DOHH2 (cell line): ENCODE measurements around the gene ABTB2.

Experiments used
- H3F3A ChIP-seq: fragments of 200-600 bp; sonication (generic), shearing (Covaris generic); 2 replicates; pipeline ENCODE4 v1.6.0; 2016; ENCODE audit warnings: antibody characterized with exemption, mild to moderate bottlenecking; ENCODE audit not compliant: control insufficient read depth, insufficient read depth
- H3K27ac ChIP-seq: fragments of 200-600 bp; sonication (generic); 2 replicates; pipeline ENCODE4 v1.5.1; 2014; ENCODE audit warnings: low read depth, mild to moderate bottlenecking, low read length, moderate library complexity
- H3K27me3 ChIP-seq: fragments of 200-600 bp; sonication (generic); 2 replicates; pipeline ENCODE4 v1.6.1; 2014; ENCODE audit warnings: mild to moderate bottlenecking, low read length, mixed read lengths; ENCODE audit not compliant: control insufficient read depth
- H3K36me3 ChIP-seq: fragments of 200-600 bp; sonication (generic); 2 replicates; pipeline ENCODE4 v1.6.1; 2014; ENCODE audit warnings: mild to moderate bottlenecking, low read length, moderate library complexity, mixed read lengths; ENCODE audit not compliant: control insufficient read depth
- H3K4me1 ChIP-seq: fragments of 200-600 bp; sonication (generic); 2 replicates; pipeline ENCODE4 v1.6.1; 2014; ENCODE audit warnings: mild to moderate bottlenecking, low read length, mixed read lengths; ENCODE audit not compliant: control insufficient read depth
- H3K4me2 ChIP-seq: fragments of 200-600 bp; sonication (generic); 2 replicates; pipeline ENCODE4 v1.6.0; 2014; ENCODE audit warnings: mild to moderate bottlenecking, low read length, moderate library complexity
- H3K4me3 ChIP-seq: fragments of 200-600 bp; sonication (generic); 2 replicates; pipeline ENCODE4 v1.5.1; 2014; ENCODE audit warnings: mild to moderate bottlenecking, low read length, mixed read lengths
- H3K79me2 ChIP-seq: fragments of 200-600 bp; sonication (generic); 2 replicates; pipeline ENCODE4 v1.6.1; 2014; ENCODE audit warnings: mild to moderate bottlenecking, low read length, mixed read lengths; ENCODE audit not compliant: control insufficient read depth
- H3K9me2 ChIP-seq: fragments of 200-600 bp; sonication (generic); replicated peaks from 2 replicates; pipeline ENCODE4 v1.6.1; 2014; ENCODE audit warnings: mild to moderate bottlenecking, low read length, mixed read lengths; ENCODE audit not compliant: control insufficient read depth
- H3K9me3 ChIP-seq: fragments of 200-600 bp; sonication (generic); 2 replicates; pipeline ENCODE4 v1.6.1; 2014; ENCODE audit warnings: antibody characterized with exemption, low read length, mixed read lengths; ENCODE audit not compliant: control insufficient read depth, insufficient read depth
- H4K20me1 ChIP-seq: fragments of 200-600 bp; sonication (generic); 2 replicates; pipeline ENCODE4 v1.6.0; 2014; ENCODE audit warnings: low read depth, mild to moderate bottlenecking, antibody characterized with exemption, low read length, moderate library complexity; ENCODE audit not compliant: control insufficient read depth, insufficient read depth
- EZH2phosphoT487 ChIP-seq: fragments of 200-600 bp; sonication (generic); IDR thresholded peaks from 2 replicates; pipeline ENCODE4 v1.6.1; 2017; ENCODE audit warnings: borderline replicate concordance, mild to moderate bottlenecking, antibody characterized with exemption, low read length, moderate library complexity, mixed read lengths
- TF ChIP-seq, protein P1 (sequence below): fragments of 200-600 bp; sonication (generic); IDR thresholded peaks from one replicate; pipeline ENCODE4 v1.5.1; 2014; ENCODE audit warnings: antibody characterized with exemption, mild to moderate bottlenecking, low read depth, low read length; ENCODE audit not compliant: poor library complexity, severe bottlenecking

The ABTB2 gene

DNA sequence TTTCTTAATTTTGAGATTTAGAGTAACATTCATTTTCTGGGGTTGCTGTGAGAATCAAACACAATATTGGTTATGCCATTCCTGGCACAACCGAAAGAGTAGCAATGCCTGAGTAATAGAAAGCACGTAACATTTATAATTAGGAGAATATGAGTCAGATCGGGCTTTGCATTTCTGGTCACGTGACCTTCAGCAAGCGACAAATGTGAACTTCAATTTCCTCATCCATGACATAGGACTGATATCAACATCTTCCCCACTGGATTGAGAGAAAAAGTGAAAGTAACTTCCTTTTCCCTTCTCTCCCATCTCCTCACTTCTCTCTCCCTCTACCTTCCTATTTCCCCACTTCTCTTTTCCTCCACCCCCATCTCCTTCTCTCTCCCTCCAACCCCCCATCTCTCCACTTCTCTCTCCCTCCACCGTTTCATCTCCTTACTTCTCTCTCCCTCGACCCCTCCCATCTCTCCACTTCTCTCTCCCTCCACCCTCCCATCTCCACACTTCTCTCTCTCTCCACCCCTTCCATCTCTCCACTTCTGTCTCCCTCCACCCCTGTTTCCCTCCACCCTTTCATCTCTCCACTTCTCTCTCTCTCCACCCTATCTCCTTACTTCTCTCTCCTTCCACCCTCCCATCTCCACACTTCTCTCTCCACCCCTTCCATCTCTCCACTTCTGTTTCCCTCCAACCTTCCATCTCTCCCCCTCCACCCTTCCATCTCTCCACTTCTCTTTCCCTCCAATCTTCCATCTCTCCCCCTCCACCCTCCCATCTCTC, 47.5 kb upstream of the ABTB2 start:
- H3K27ac ChIP-seq, result no peak overlapping the region
- H4K20me1 ChIP-seq, result no peaks in the 10 kb centered on the region
- 0 out of 2 replicates have a peak, but pooled peaks cover 7% of the 10 kb centered on the region for H3K27me3 ChIP-seq
- H3K9me2 ChIP-seq, result no peaks in the 10 kb centered on the region
- no peaks in the 10 kb centered on the region for H3K9me3 ChIP-seq
- H3K4me3 ChIP-seq, result no peak overlapping the region
- no peak overlapping the region for H3K4me2 ChIP-seq
- no peaks in the 10 kb centered on the region for H3K4me1 ChIP-seq
- H3K79me2 ChIP-seq, result no peaks in the 10 kb centered on the region
- no peak for TF ChIP-seq EZH2phosphoT487
- TF ChIP-seq, protein P1, sequence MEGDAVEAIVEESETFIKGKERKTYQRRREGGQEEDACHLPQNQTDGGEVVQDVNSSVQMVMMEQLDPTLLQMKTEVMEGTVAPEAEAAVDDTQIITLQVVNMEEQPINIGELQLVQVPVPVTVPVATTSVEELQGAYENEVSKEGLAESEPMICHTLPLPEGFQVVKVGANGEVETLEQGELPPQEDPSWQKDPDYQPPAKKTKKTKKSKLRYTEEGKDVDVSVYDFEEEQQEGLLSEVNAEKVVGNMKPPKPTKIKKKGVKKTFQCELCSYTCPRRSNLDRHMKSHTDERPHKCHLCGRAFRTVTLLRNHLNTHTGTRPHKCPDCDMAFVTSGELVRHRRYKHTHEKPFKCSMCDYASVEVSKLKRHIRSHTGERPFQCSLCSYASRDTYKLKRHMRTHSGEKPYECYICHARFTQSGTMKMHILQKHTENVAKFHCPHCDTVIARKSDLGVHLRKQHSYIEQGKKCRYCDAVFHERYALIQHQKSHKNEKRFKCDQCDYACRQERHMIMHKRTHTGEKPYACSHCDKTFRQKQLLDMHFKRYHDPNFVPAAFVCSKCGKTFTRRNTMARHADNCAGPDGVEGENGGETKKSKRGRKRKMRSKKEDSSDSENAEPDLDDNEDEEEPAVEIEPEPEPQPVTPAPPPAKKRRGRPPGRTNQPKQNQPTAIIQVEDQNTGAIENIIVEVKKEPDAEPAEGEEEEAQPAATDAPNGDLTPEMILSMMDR, result no peak
- H3K36me3 ChIP-seq, result no peaks in the 10 kb centered on the region
- no peaks in the 10 kb centered on the region for H3F3A ChIP-seq

DNA sequence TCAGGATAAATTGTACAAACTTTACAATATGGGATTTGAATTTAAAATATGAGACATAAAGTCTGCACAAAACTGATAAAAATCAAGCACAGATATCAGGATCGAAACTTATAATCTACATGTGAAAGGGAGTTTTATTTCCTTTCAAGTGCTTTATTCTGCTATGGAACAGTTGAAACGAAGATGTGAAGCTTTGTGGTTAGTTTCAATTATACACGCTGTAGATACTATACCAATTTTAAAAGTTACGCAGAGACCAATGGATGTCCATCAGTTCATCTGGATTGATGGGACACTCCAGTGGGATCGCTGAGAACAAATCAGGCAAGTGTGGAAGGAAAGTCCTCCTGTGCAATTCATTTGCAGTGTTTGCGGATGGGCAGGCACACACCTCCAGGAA, 46.5 kb upstream of the ABTB2 start:
- Histone ChIP-seq H3K9me2 (no peaks in the 10 kb centered on the region), H3K36me3 (no peaks in the 10 kb centered on the region), H3K27ac (no peak overlapping the region), H3K4me3 (no peak overlapping the region), H4K20me1 (no peaks in the 10 kb centered on the region), H3K79me2 (no peaks in the 10 kb centered on the region), H3K4me2 (no peak overlapping the region), H3F3A (no peaks in the 10 kb centered on the region), H3K27me3 (0 out of 2 replicates have a peak, but pooled peaks cover 7% of the 10 kb centered on the region), H3K4me1 (no peaks in the 10 kb centered on the region), H3K9me3 (no peaks in the 10 kb centered on the region)
- TF ChIP-seq, protein P1, result no peak
- no peak for TF ChIP-seq EZH2phosphoT487

DNA sequence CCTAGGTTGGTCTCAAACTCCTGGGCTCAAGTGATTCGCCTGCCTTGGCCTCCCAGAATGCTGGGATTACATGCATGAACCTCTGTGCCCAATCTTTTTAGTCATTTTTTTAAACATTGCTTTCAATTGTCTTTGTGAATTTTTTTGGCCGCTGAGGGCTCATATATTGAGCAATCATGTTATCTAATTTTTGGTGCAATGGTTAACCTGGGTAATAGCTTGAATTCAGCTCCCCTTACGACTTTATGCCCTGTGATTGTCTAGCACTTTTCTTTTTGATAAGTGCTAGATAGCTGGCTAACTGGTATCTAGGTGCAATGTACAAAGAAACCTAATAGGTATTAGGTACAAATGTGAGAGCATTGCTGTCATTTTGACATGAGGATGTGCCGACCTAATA, 45.6 kb upstream of the ABTB2 start:
- Histone ChIP-seq H3K9me2 (no peaks in the 10 kb centered on the region), H3K9me3 (no peaks in the 10 kb centered on the region), H4K20me1 (no peaks in the 10 kb centered on the region), H3K4me1 (no peaks in the 10 kb centered on the region), H3F3A (no peaks in the 10 kb centered on the region), H3K36me3 (no peaks in the 10 kb centered on the region), H3K27ac (no peak overlapping the region), H3K79me2 (no peaks in the 10 kb centered on the region), H3K27me3 (0 out of 2 replicates have a peak, but pooled peaks cover 7% of the 10 kb centered on the region), H3K4me3 (no peak overlapping the region), H3K4me2 (no peak overlapping the region)
- TF ChIP-seq, protein P1, result no peak
- no peak for TF ChIP-seq EZH2phosphoT487
